Measurements from ENCODE around the gene ALDOB. TPM values are rescaled to one million over a fixed set of nuclear protein-coding genes. Genes with fewer than 3 reads are reported as not detected.
A peak's percentile ranks its signal among the peaks of the same experiment; 100 is the strongest.

Gene ALDOB
- total and polyA plus RNA-seq, 2 experiments from 2014 or later, result not detected

- peaks cover 3% of the 10 kb centered on the region for H3K27me3 Mint-ChIP-seq (ENCODE audit: insufficient read depth, low read depth, poor library complexity)
- no peaks in the 10 kb centered on the region for H3K9me3 Mint-ChIP-seq
- peaks cover 27% of the 10 kb centered on the region for H3K36me3 Mint-ChIP-seq (ENCODE audit: low read depth)
- DNase-seq (ENCODE audit: low spot score), result no peak
- peaks cover 33% of the 10 kb centered on the region for H3K4me1 Mint-ChIP-seq
- H3K4me1 ChIP-seq (ENCODE audit: insufficient read depth), result peaks cover 19% of the 10 kb centered on the region
- H4K20me1 ChIP-seq (replicated peaks; ENCODE audit: insufficient read depth), result peaks cover 4% of the 10 kb centered on the region; the same call in 1 of the 2 replicates
- no peak overlapping the region for H3K27ac Mint-ChIP-seq
- H3F3A ChIP-seq (replicated peaks; ENCODE audit: low read depth), result no peaks in the 10 kb centered on the region
- no peaks in the 10 kb centered on the region for H3K27me3 ChIP-seq (ENCODE audit: insufficient read depth)
- no peak for ATAC-seq
- no peaks in the 10 kb centered on the region for H3K36me3 ChIP-seq (ENCODE audit: insufficient read depth)
- no peak overlapping the region for H3K27ac ChIP-seq (ENCODE audit: low read depth)
- no peak overlapping the region for H3K4me3 ChIP-seq
- H3K9me2 ChIP-seq (ENCODE audit: insufficient read depth), result no peaks in the 10 kb centered on the region; the same call in 1 of the 2 replicates
- H2AFZ ChIP-seq, result no peak overlapping the region
- peaks cover 24% of the 10 kb centered on the region for H3K79me2 ChIP-seq (replicated peaks; ENCODE audit: insufficient read depth)
- H3K4me3 Mint-ChIP-seq, result no peak overlapping the region
- H3K4me2 ChIP-seq, result peak overlapping the region; percentile 7; the same call in 1 of the 2 replicates
- TF ChIP-seq ZNF331 (CRISPR knock-in tag; IDR thresholded peaks at IDR 0.05; ENCODE audit: low read depth) (no peak), POLR2AphosphoS5 (IDR thresholded peaks at IDR 0.05; ENCODE audit: low read depth) (no peak), CREB1 (CRISPR knock-in tag; IDR thresholded peaks at IDR 0.05; ENCODE audit: low read depth) (no peak)
Measured at GRCh38 chr9:101477736-101478135, 42.2 kb upstream of the ALDOB start.

- Histone ChIP-seq H3K27ac (ENCODE audit: low read depth) (no peak overlapping the region), H3K4me1 (ENCODE audit: insufficient read depth) (peaks cover 19% of the 10 kb centered on the region), H3K9me2 (ENCODE audit: insufficient read depth) (no peaks in the 10 kb centered on the region), H4K20me1 (replicated peaks; ENCODE audit: insufficient read depth) (peaks cover 4% of the 10 kb centered on the region; the same call in 1 of the 2 replicates), H3K4me2 (0 out of 2 replicates have a peak overlapping the region, but pooled peaks have one; percentile 7), H3K36me3 (ENCODE audit: insufficient read depth) (no peaks in the 10 kb centered on the region), H3K4me3 (no peak overlapping the region), H3F3A (replicated peaks; ENCODE audit: low read depth) (no peaks in the 10 kb centered on the region), H2AFZ (no peak overlapping the region), H3K79me2 (replicated peaks; ENCODE audit: insufficient read depth) (peaks cover 20% of the 10 kb centered on the region; the same call in 1 of the 2 replicates), H3K27me3 (ENCODE audit: insufficient read depth) (no peaks in the 10 kb centered on the region)
- H3K4me1 Mint-ChIP-seq, result peaks cover 33% of the 10 kb centered on the region
- H3K27me3 Mint-ChIP-seq (ENCODE audit: insufficient read depth, low read depth, poor library complexity), result peaks cover 3% of the 10 kb centered on the region
- ATAC-seq (no peak), DNase-seq (ENCODE audit: low spot score) (no peak)
- no peak overlapping the region for H3K27ac Mint-ChIP-seq
- H3K36me3 Mint-ChIP-seq (ENCODE audit: low read depth), result peaks cover 28% of the 10 kb centered on the region
- H3K9me3 Mint-ChIP-seq, result no peaks in the 10 kb centered on the region
- no peak for TF ChIP-seq STAT1 (IDR thresholded peaks at IDR 0.05; ENCODE audit: unreplicated experiment)
- no peak for TF ChIP-seq EZH2 (IDR thresholded peaks at IDR 0.05; ENCODE audit: low read depth, unreplicated experiment)
- TF ChIP-seq ZNF462 (CRISPR knock-in tag; IDR thresholded peaks at IDR 0.05), result no peak
- TF ChIP-seq ZNF331 (CRISPR knock-in tag; IDR thresholded peaks at IDR 0.05; ENCODE audit: low read depth), result no peak
- no peak for TF ChIP-seq CREB1 (CRISPR knock-in tag; IDR thresholded peaks at IDR 0.05; ENCODE audit: low read depth)
- no peak overlapping the region for H3K4me3 Mint-ChIP-seq
Measured at GRCh38 chr9:101477214-101477613, 41.6 kb upstream of the ALDOB start.
